Activated T-cell treated with anti-CD3 and anti-CD28 coated beads for 1 hour (primary cell): ENCODE data around the gene RALGAPA2.

Source experiments
- DNase-seq: peaks from one replicate; pipeline ENCODE4 v3.0.0-alpha.2; 2020; ENCODE audit warnings: low read depth

RALGAPA2 gene

GRCh38 chr20:20462185-20462584 is 250.3 kb downstream of the RALGAPA2 start:
- no peak for DNase-seq

DNA sequence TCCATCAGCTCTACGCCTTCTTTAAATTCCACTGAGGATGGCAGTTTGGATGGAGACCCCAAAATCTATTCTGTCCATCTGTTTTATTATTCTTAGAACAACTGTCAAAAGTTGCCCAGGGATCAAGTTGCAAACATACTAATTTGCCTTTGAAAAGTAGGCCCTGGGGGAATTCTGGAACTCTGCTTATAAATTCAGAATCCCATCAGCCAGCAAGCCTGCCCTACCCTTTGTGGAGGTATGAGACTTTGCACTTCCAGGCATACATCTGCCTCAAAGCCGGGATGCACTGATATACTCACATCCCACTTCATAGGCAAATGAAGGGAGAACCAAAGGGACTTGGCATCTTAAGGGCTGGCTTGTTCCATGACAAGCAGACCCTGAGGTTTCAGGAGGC is 250.9 kb downstream of the RALGAPA2 start:
- DNase-seq, result no peak

DNA sequence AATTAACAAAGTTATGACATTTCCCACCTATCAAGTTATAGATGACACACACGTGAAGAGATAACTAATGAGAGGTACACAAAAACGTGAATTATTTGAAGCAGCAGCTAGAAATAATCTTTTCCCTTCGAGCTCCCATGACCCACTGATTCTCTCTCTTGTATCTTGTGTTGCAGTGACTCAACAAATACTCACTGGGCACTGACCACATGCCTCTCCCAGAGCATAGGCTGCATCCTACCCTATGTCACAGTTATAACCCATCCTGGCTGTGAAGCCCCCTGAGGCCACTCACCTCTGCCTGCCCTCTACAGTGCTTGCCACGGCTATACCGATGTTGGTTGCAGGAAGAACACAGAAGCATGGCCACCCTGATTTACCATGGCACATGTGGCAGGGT is 252.7 kb downstream of the RALGAPA2 start:
- no peak for DNase-seq

DNA sequence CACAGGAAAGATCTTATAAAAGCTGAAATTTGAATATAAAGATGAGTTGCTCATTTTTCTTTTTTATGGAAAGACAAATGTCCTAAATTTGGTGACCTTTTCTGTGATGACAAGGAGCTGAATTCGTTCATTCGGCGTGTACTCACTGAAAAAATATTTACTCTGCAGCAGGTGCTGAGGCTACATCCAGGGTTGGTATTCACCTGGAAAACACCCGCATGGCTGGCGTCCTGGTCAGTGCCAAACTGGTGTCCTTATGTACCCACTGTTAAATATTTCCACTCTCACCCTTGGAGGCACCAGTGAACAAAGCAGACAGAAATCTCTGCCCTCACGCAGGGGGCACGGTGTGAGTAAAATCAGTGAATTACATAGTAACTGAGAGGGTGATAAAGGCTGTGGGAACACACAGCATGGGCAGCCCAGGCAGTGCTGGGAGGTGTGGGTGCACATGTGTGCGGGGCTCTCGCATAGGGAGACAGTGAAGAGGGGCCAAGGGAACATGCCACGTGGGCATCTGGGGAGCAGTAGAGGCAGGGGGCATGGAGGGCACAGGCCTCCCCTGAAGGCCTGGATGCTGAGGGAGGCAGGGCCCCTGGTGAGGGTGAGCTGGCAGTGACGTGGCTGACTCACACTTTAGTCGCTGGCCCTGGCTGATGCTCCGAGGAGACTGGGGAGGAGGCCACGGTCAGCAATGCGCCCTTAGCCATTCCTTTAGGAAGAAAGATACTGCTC is 254.9 kb downstream of the RALGAPA2 start:
- DNase-seq, result no peak

DNA sequence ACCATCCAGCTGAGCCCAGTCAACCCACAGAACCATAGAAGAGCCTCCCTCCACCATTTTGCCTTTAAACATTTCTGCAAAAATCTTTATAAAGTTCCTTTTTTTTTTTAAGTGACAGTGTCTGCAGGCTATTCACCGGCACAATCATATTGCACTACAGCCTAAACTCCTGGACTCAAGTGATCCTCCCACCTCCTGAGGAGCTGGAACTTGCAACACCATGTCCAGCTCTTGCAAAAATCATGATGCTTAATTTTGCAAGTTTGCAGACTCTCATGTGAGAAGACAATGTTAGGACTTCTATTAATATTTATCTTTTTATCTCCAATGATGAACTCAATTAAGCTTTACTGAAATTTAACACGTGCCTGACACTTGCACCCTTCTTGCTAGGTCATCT is 255.7 kb downstream of the RALGAPA2 start:
- DNase-seq, result no peak

- no peak for DNase-seq
Measured at GRCh38 chr20:20455926-20456325, 256.5 kb downstream of the RALGAPA2 start.

- no peak for DNase-seq
Measured at GRCh38 chr20:20454850-20455627, 257.4 kb downstream of the RALGAPA2 start.

GRCh38 chr20:20454367-20454766 is 258.1 kb downstream of the RALGAPA2 start:
- no peak for DNase-seq

DNA sequence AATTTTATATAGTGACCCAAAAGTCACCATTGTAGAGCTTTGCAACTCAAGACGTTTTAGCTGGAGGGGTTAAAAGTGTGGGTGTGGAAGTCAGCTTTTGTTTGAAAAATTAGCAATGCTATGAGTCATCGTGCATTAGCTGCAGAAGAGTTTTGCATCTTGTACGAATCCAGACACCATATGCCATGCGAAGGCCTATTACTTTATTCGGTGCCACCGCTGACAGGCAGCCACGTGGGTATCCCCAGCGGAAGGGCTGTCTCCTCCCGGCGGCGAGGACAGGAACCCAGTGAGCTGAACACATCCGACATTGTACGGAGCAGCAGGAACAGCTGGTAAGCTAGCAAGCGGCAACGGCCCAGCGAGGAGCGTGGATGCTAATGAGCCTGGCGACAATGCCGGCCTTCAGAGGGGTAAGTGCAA is 260.2 kb downstream of the RALGAPA2 start:
- peak; percentile 16 for DNase-seq

DNA sequence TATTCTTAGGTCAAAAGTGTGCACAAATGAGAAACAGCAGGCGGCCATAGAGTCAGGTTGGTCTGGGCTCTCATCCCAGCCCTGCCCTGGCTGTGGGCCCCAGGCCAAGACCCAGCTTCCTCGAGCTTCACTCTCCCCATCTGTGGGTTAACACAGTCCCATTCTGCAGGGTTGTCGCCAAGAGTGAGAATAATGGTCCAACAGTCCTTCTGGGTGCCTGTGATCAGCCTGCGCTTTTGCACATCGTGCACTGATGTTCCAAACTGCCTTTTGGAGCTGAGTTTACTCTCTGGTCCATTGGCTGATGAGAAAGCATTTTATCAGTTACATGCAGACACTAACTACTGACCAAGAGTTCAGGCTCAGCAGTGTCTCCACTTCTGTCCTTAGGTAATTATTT is 261.9 kb downstream of the RALGAPA2 start:
- no peak for DNase-seq

DNA sequence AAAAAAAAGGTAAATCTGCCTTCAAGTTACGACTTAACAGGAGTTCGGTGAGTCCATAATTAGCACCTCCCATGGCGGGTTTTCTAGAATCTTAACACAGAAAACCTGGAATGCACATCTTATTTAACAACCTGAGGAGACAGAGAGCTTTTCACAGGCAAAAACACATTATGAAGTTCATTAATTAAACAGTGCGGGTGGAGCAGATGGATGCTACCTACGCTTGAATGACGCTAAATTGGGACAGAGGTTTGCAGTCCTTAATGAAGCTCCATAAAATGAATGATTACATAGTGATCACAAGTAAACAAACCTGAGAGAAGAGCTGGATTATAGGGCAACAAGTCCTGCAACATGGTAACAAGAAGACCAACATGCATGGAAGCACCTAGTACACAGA is 263.6 kb downstream of the RALGAPA2 start:
- no peak for DNase-seq

GRCh38 chr20:20447196-20447595 is 265.2 kb downstream of the RALGAPA2 start:
- no peak for DNase-seq

GRCh38 chr20:20446425-20447015 is 265.9 kb downstream of the RALGAPA2 start:
- no peak for DNase-seq

- DNase-seq, result no peak
Measured at GRCh38 chr20:20446001-20446400, 266.4 kb downstream of the RALGAPA2 start.

DNA sequence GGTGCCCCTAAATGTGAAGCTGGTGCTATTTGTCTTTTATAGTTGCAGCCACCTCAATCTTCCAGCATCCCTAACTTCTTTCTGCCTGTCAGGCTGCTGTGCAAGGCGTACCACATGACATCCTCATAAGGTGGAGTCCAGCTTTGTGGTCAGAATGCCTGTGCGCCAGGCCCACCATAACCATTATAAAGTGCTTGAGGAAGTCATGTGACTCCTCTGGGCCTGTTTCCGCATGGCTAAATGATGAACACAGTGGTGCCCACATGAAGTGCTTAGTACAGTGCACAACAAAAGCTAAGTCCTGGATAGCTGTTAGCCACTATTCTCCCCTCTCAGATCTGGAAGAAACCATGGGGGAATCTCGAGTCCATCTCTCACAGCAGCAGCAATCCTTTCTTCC is 268.9 kb downstream of the RALGAPA2 start:
- no peak for DNase-seq

DNA sequence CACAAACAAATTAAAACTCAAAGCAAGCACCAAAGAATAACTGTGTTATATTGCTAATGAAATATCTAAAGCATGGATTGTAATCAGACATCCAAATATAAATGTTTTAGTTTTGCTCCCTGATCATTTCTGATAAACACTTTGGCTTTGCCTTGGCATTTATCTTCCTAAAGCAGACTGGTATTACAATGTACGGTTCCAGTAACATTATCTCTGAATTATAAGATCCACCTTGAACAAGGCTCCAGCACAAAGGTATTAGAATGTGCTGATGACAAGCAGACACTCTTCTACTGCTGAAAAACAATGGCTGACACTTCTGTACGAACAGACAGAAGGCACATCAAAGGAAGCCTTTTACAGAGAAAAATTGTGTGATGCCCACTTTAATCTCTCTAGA is 270.0 kb downstream of the RALGAPA2 start:
- no peak for DNase-seq

DNA sequence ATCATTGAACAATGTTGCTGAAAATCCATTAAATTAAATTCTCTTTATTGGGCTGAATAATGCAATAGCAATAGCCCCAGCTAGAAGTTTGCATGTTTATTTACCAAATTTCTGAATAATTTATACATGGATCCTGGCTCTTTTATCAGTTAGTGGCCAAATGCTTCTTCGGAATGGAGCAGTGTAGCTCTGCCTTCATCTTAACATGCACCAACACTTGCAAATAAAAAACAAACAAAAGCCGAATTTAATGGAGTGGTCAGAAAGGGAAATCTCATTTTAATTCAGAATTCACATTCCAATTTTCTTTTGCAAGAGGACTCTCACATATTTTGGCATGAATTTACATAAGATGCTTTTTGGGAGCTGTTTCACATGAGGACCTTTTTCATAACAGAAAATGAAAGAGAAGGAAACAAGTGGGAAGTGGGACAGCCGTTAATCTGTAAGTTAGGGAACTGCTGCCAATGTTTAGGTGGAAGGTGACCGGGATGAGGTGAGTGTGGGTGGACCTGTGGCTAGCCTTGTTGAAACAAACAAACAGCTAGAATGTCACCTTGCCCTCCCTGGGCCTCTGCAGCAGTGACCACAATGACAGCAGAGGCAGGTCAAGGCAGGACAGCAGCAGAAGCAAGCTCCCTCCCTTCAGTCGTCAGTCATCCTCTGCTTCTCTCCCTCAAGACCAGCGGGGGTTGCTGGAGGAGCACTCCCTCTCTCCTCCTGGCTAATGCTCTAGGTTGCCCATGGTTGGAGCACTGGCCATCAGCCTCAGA is 271.4 kb downstream of the RALGAPA2 start:
- no peak for DNase-seq

- no peak for DNase-seq
Measured at GRCh38 chr20:20440481-20440880, 272.0 kb downstream of the RALGAPA2 start.

DNA sequence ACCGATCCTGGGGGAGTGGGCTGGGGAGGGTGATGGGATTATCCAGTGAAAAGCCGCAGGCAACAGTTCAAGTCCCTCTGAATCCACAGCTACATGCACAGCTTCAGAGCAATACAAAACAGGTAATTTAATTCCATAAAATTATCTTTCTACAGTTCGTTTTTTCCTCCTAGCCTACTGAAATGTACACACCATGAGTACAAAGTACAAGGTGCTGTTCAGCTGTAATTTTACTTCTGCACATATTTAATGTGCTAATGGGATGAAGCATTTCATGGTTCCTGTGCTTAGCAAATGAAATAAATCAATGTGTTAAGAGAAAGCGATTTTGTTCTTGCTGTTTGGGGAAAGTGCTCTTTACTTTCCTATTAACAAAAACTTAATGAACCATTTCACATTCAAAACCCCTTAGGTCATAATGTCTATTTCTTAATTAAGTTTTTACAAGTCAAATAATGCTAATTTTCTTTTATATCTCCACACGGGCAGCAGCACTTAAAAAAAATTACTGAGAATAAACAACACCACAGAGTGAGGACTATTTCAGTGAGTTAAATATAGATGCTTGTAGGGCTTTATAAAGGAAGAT is 272.7 kb downstream of the RALGAPA2 start:
- no peak for DNase-seq

- no peak for DNase-seq
Measured at GRCh38 chr20:20437314-20437713, 275.1 kb downstream of the RALGAPA2 start.

DNA sequence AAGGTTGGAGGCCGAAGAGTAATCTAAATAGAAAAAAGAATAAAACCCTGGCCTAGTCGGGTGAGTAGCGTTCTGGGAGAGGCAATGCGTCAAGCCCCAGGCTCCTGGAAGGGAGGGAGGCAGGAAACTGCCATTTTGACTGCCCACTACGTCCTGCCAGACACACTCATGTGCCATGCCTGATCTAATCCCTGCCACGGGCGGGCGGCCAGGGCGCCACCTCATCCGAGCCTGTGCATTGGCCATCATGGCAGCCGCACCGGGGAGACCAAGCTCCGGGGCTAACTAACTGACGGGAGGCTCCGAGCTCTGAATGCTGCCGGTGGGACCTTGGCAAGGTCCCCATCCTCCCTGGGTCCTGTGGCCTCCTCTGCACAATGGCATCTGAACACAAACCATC is 275.8 kb downstream of the RALGAPA2 start:
- no peak for DNase-seq

DNA sequence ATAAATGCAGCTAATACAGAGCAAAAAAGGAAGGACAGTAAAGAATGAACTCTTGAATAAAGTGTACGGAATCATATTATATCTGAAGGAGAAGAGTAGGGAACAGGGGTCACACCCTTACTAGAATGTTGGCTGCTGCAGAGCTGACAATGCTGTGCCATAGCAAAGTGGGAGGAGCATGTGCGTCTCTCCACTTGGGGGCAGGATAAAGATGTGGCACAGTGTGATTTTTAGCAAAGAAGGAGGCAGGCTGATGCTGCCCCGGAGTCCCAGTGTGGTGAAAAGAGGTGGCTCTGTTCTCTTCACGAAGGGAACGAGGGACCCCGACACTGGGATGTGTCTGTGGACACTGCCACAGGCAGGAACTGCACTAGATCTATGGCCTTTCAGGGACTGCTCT is 277.0 kb downstream of the RALGAPA2 start:
- DNase-seq, result no peak
